GM20000 (cell line): Measurements from ENCODE around the gene FUBP1.
"Not testable (repeated sequence)": the region's sequence is repeated elsewhere in the genome, so short reads cannot be mapped to it uniquely, and the experiment has no call there.

ENCODE experiments used
- DNase-seq: peaks from one replicate; pipeline ENCODE4 v3.0.0; 2012; ENCODE audit warnings: low spot score
- CTCF ChIP-seq: IDR thresholded peaks from 2 replicates; pipeline ENCODE4 v1.5.1; 2012; ENCODE audit warnings: mild to moderate bottlenecking, control low read depth; ENCODE audit errors: extremely low read depth, missing control alignments

FUBP1 gene

GRCh38 chr1:77986810-77987209 lies 7.9 kb upstream of the FUBP1 start:
- no peak for DNase-seq
- no peak for TF ChIP-seq CTCF

- no peak for TF ChIP-seq CTCF
- DNase-seq: no peak
Measured at GRCh38 chr1:77984629-77985028, 5.8 kb upstream of the FUBP1 start.

- DNase-seq: no peak
- no peak for TF ChIP-seq CTCF
Measured at GRCh38 chr1:77983997-77984355, 5.1 kb upstream of the FUBP1 start.

- not testable (repeated sequence) for DNase-seq
Measured at GRCh38 chr1:77983352-77983996, 4.6 kb upstream of the FUBP1 start.

GRCh38 chr1:77978293-77978968 lies 441 bp downstream of the FUBP1 start:
- no peak for TF ChIP-seq CTCF
- DNase-seq: peak; percentile 75

GRCh38 chr1:77977989-77978292 lies 931 bp downstream of the FUBP1 start:
- no peak for DNase-seq
- TF ChIP-seq CTCF: no peak

- no peak for DNase-seq
- no peak for TF ChIP-seq CTCF
Measured at GRCh38 chr1:77976433-77977076, 2.3 kb downstream of the FUBP1 start.

GRCh38 chr1:77975907-77976306 lies 3.0 kb downstream of the FUBP1 start:
- no peak for DNase-seq
- TF ChIP-seq CTCF: no peak
